Bronchial epithelial cell (primary cell): ENCODE results near the gene VTN. TPM values are rescaled to one million over a fixed set of nuclear protein-coding genes. Genes with fewer than 3 reads are reported as not detected.

Source experiments
- DNase-seq: peaks from one replicate; pipeline ENCODE4 v3.0.0-alpha.2; 2010; ENCODE audit warnings: low read depth
- FAIRE-seq: peaks from 2 replicates; lab custom pipeline; 2011; peaks lifted over from hg19 to GRCh38; lab: Jason Lieb, UNC
- H3K27me3 ChIP-seq: 2 replicates; pipeline ENCODE4 v1.5.1; 2011; ENCODE audit warnings: low read length; ENCODE audit not compliant: control insufficient read depth, insufficient read depth
- H3K36me3 ChIP-seq: 2 replicates; pipeline ENCODE4 v1.5.1; 2011; ENCODE audit warnings: low read length; ENCODE audit not compliant: control insufficient read depth, insufficient read depth
- H3K4me3 ChIP-seq: 2 replicates; pipeline ENCODE4 v1.5.1; 2011; ENCODE audit warnings: mild to moderate bottlenecking, low read depth, low read length, control low read depth
- CTCF ChIP-seq: IDR thresholded peaks from 2 replicates; pipeline ENCODE4 v1.5.1; 2011; ENCODE audit warnings: mild to moderate bottlenecking, moderate library complexity, low read length, control low read depth, inconsistent platforms; ENCODE audit not compliant: insufficient read depth, severe bottlenecking
- total RNA-seq: library from RNA; depleted of rRNA; stranded (reverse); fragments of >200 nt; gene quantifications from 2 replicates; pipeline ENCODE4 v1.2.1, GENCODE V29; 2014

The VTN gene
- total RNA-seq, 1 donor from 2014 or later = under 0.01 TPM

GRCh38 chr17:28407130-28407973 is 37.2 kb upstream of the VTN start:
- DNase-seq = peak; percentile 98

GRCh38 chr17:28406473-28406814 is 36.3 kb upstream of the VTN start:
- DNase-seq (peak; percentile 40), FAIRE-seq (no peak)
- peak overlapping the region; percentile 55 for H3K4me3 ChIP-seq
- H3K27me3 ChIP-seq = no peaks in the 10 kb centered on the region
- peaks cover 2% of the 10 kb centered on the region for H3K36me3 ChIP-seq
- no peak for TF ChIP-seq CTCF

More at GRCh38 chr17:28407130-28407973, 37.2 kb upstream of the VTN start:
- H3K36me3 ChIP-seq = peaks cover 2% of the 10 kb centered on the region
- peak; percentile 24 for TF ChIP-seq CTCF
- H3K27me3 ChIP-seq = no peaks in the 10 kb centered on the region
- FAIRE-seq = no peak
- no peak overlapping the region for H3K4me3 ChIP-seq

GRCh38 chr17:28405632-28406472 is 35.7 kb upstream of the VTN start, which contains the start of gene SLC46A1:
TSS of gene SLC46A1 (minus strand) at chr17:28406212. CDS start at chr17:28406114, 98 bp downstream.
- no peak for TF ChIP-seq CTCF
- Histone ChIP-seq H3K36me3 (peaks cover 2% of the 10 kb centered on the region), H3K4me3 (peak within 1 kb of the TSS; percentile 55), H3K27me3 (no peaks in the 10 kb centered on the region)
- FAIRE-seq (no peak), DNase-seq (no peak)

- no peak for TF ChIP-seq CTCF
- FAIRE-seq = no peak
- H3K36me3 ChIP-seq = peaks cover 3% of the 10 kb centered on the region
Measured at GRCh38 chr17:28404812-28405570, 34.9 kb upstream of the VTN start.

GRCh38 chr17:28404461-28404811 is 34.3 kb upstream of the VTN start:
- no peak for FAIRE-seq
- H3K4me3 ChIP-seq = no peak overlapping the region
- no peaks in the 10 kb centered on the region for H3K27me3 ChIP-seq
- peaks cover 3% of the 10 kb centered on the region for H3K36me3 ChIP-seq
- DNase-seq = no peak
- TF ChIP-seq CTCF = no peak

More at GRCh38 chr17:28404812-28405570, 34.9 kb upstream of the VTN start:
- no peak for DNase-seq
- peak overlapping the region; percentile 55 for H3K4me3 ChIP-seq
- no peaks in the 10 kb centered on the region for H3K27me3 ChIP-seq
